HG03575 (cell line): ENCODE measurements around the gene CEMIP.

Experiments used
- ATAC-seq: cut with Tn5 transposase; IDR thresholded peaks from one replicate; pipeline ENCODE4 v1.9.1; 2021; ENCODE audit not compliant: unreplicated experiment, insufficient number of reproducible peaks, low FRiP score; ENCODE audit errors: extremely low read depth

CEMIP gene

GRCh38 chr15:80870366-80870765 is 91.2 kb downstream of the CEMIP start:
- no peak for ATAC-seq

- no peak for ATAC-seq
Observed at GRCh38 chr15:80870893-80871292, 91.7 kb downstream of the CEMIP start.

GRCh38 chr15:80871858-80872257 is 92.7 kb downstream of the CEMIP start:
- ATAC-seq = no peak

GRCh38 chr15:80873366-80873952 is 94.3 kb downstream of the CEMIP start:
- ATAC-seq = no peak

GRCh38 chr15:80875568-80876347 is 96.6 kb downstream of the CEMIP start:
- no peak for ATAC-seq

GRCh38 chr15:80876348-80876674 is 97.1 kb downstream of the CEMIP start:
- no peak for ATAC-seq

GRCh38 chr15:80878242-80878866 is 99.2 kb downstream of the CEMIP start:
- no peak for ATAC-seq

- no peak for ATAC-seq
Observed at GRCh38 chr15:80878867-80879250, 99.7 kb downstream of the CEMIP start.

- no peak for ATAC-seq
Observed at GRCh38 chr15:80880086-80880485, 100.9 kb downstream of the CEMIP start.

- no peak for ATAC-seq
Observed at GRCh38 chr15:80883641-80884040, 104.5 kb downstream of the CEMIP start.

GRCh38 chr15:80885016-80885579 is 105.9 kb downstream of the CEMIP start:
- no peak for ATAC-seq

- no peak for ATAC-seq
Observed at GRCh38 chr15:80887148-80887547, 108.0 kb downstream of the CEMIP start.

- no peak for ATAC-seq
Observed at GRCh38 chr15:80888846-80889245, 109.7 kb downstream of the CEMIP start.

GRCh38 chr15:80890341-80891005 is 111.3 kb downstream of the CEMIP start:
- no peak for ATAC-seq

- ATAC-seq = no peak
Observed at GRCh38 chr15:80891006-80891405, 111.8 kb downstream of the CEMIP start.

- ATAC-seq = no peak
Observed at GRCh38 chr15:80892414-80892813, 113.2 kb downstream of the CEMIP start.

GRCh38 chr15:80893777-80894176 is 114.6 kb downstream of the CEMIP start:
- no peak for ATAC-seq

- no peak for ATAC-seq
Observed at GRCh38 chr15:80895091-80895490, 115.9 kb downstream of the CEMIP start.

GRCh38 chr15:80895965-80896364 is 116.8 kb downstream of the CEMIP start:
- no peak for ATAC-seq

GRCh38 chr15:80898040-80898439 is 118.9 kb downstream of the CEMIP start:
- no peak for ATAC-seq
